ENCODE measurements around the gene ADAMTS8. TPM values are rescaled to one million over a fixed set of nuclear protein-coding genes. Genes with fewer than 3 reads are reported as not detected.

Gene ADAMTS8
- total and polyA plus RNA-seq, 11 donors: 0.12 to 2.8 (median 0.87) TPM

DNA sequence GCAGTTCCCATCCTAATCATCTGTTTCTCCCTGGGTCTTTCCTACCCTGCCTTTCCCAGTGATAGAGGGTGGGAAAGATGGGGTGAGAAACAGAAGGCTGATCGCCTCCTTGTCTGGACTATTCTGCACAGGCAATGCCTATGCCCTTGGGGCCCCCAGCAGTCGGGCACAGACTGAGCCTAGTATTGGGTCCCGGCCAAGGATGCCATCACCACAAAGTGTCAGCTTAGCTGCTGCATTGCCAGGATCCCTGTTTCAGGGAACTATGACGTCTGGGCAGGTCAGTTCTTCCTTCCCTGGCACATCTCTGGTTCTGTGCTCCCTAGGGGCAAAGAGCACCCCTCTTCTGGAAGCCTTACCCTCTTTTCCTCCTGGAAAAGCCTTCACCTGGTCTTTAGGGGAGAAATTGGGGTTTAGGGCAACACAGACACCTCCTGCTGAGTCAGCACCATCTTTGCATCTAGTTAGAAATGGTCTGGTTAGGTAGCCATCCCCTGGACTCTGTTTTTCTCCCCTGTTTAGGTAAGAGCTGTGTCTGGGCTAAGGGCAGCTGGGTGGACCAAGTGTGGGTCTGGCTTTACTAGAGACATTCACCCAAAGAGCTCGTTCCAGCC, 2.1 kb downstream of the ADAMTS8 start:
- Histone ChIP-seq H3K27ac (peak overlapping the region in 1 of 12 donors; percentile 49), H3K9me3 (no peaks in the 10 kb centered on the region), H3K4me1 (peaks cover 0 to 32% (median 14%) of the 10 kb centered on the region in 12 donors), H3K36me3 (no peaks in the 10 kb centered on the region), H3K4me3 (peak overlapping the region in 1 of 12 donors; percentile 59), H3K27me3 (peaks cover 0 to 52% (median 12%) of the 10 kb centered on the region in 9 donors)
- ATAC-seq (peak; percentile 27 to 61 (median 50)), DNase-seq (peak in 3 of 5 donors; percentile 16 to 71 (median 49))
- WGBS, 4 donors: 52 to 80% (median 57%) methylated on average over 4 to 5 of the region's 5 CpGs
- TF ChIP-seq POLR2A (IDR thresholded peaks at IDR 0.05): no peak
- TF ChIP-seq, protein P1, sequence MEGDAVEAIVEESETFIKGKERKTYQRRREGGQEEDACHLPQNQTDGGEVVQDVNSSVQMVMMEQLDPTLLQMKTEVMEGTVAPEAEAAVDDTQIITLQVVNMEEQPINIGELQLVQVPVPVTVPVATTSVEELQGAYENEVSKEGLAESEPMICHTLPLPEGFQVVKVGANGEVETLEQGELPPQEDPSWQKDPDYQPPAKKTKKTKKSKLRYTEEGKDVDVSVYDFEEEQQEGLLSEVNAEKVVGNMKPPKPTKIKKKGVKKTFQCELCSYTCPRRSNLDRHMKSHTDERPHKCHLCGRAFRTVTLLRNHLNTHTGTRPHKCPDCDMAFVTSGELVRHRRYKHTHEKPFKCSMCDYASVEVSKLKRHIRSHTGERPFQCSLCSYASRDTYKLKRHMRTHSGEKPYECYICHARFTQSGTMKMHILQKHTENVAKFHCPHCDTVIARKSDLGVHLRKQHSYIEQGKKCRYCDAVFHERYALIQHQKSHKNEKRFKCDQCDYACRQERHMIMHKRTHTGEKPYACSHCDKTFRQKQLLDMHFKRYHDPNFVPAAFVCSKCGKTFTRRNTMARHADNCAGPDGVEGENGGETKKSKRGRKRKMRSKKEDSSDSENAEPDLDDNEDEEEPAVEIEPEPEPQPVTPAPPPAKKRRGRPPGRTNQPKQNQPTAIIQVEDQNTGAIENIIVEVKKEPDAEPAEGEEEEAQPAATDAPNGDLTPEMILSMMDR (IDR thresholded peaks at IDR 0.05): no peak
- intact Hi-C loops (cut with DNase I): loop anchor here in 5 of 10 donors (2.0 to 5.0 kb wide), 3 partner anchors 34 to 214 kb away; no protein-coding TSS in a partner anchor

DNA sequence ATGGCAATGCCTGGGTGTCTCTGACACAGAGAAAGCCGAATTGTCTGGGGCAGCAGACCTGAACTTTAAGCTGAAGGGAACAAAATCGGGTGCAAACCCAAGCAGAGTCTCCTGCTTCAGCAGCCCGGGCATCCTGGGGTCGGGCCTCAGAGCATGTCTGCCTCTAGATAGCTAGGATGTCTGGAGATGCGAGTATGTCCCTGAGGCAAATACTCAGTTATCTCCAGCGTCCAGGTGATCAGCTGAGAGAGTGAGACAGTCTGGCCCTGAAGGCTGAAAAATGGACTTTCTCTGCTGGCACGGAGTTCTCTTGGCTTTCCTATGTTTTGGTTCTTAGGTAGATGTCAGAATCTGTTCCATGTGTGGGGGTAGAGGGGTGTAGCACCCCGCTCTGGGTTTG, 3.3 kb downstream of the ADAMTS8 start:
- Histone ChIP-seq H3K36me3 (no peaks in the 10 kb centered on the region), H3K27ac (peak overlapping the region in 1 of 12 donors; percentile 11), H3K27me3 (peaks cover 0 to 47% (median 12%) of the 10 kb centered on the region in 9 donors), H3K4me3 (no peak overlapping the region), H3K9me3 (no peaks in the 10 kb centered on the region), H3K4me1 (peaks cover 0 to 36% (median 15%) of the 10 kb centered on the region in 12 donors)
- intact Hi-C loops (cut with DNase I): loop anchor here in 4 of 10 donors (5.0 kb wide), 2 partner anchors 33 to 213 kb away; no protein-coding TSS in a partner anchor
- no peak for TF ChIP-seq POLR2A (IDR thresholded peaks at IDR 0.05)
- TF ChIP-seq, protein P1 (IDR thresholded peaks at IDR 0.05): no peak
- DNase-seq: no peak
- 85 to 91% (median 89%) methylated on average over 8 of the region's 8 CpGs for WGBS, 4 donors
- no peak for ATAC-seq

DNA sequence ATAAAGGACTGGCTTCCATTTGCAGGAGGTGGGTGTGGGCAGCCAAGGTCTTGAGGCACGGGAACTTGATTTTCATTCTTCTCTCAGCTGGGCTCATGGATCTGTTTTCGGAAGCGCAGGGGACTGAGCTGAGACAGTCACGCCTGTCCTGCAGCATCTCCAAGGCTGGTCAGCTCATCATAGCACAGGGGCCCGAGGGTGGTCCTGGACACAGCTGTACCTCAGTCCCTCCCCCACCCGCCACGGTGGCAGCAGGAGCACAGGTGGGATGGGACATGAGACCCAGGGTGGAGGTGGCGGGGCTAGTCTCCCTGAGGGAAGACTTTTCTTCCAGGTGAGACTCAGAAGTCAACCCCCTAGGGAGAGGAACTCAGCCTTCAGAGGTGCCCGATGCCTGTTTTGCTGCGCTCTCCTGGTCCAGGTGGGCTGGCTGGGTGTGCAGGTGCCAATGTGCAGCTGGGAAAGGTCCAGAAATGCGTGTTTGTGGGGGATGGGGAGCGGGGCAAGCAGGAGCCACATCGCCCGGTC, 3.7 kb downstream of the ADAMTS8 start:
- Histone ChIP-seq H3K4me1 (peaks cover 0 to 37% (median 15%) of the 10 kb centered on the region in 12 donors), H3K27me3 (peaks cover 0 to 42% (median 12%) of the 10 kb centered on the region in 9 donors), H3K36me3 (no peaks in the 10 kb centered on the region), H3K4me3 (no peak overlapping the region), H3K9me3 (no peaks in the 10 kb centered on the region), H3K27ac (no peak overlapping the region)
- intact Hi-C loops (cut with DNase I): loop anchor here in 8 of 10 donors (5.0 kb wide), 3 partner anchors 32 to 212 kb away; no protein-coding TSS in a partner anchor
- DNase-seq: peak in 1 of 5 donors; percentile 35
- 91 to 93% (median 93%) methylated on average over 14 of the region's 14 CpGs for WGBS, 4 donors
- TF ChIP-seq, protein P1 (IDR thresholded peaks at IDR 0.05): no peak
- TF ChIP-seq POLR2A (IDR thresholded peaks at IDR 0.05): no peak
- no peak for ATAC-seq

DNA sequence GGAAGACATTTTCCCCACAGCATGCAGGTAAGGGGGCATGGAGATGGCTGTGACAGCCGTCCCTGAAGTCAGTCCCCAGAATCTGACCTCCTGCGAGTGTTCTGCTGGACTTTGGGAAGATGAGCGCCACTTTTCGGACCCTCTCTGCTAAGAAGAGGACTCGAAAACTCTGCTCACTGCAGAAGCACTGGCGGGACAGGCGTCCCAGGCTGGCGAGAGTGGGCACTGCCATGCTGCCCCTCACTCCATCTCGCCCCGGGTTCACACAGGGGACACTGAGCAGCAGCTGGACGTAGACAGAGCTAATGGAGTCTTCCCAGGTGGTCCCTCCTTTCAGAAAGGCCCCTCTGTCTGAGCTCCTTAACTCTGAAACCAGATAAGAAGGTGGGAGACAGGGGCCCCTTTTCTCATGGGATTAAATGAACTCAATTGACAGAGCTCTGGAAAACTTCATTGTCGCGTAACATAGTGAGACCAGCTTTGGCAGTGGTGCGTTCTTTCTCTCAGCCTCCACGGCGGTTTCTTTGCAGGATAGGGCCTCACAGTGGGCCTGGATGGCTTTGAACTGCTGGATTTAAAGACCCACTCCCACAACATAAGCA, 4.8 kb downstream of the ADAMTS8 start:
- DNase-seq: peak in 1 of 5 donors; percentile 24
- Histone ChIP-seq H3K27ac (no peak overlapping the region), H3K4me1 (peaks cover 0 to 32% (median 14%) of the 10 kb centered on the region in 12 donors), H3K36me3 (no peaks in the 10 kb centered on the region), H3K27me3 (peaks cover 0 to 32% (median 12%) of the 10 kb centered on the region in 9 donors), H3K4me3 (no peak overlapping the region), H3K9me3 (no peaks in the 10 kb centered on the region)
- WGBS, 4 donors: 72 to 85% (median 77%) methylated on average over 15 to 16 of the region's 16 CpGs
- TF ChIP-seq, protein P1 (IDR thresholded peaks at IDR 0.05): no peak
- TF ChIP-seq POLR2A (IDR thresholded peaks at IDR 0.05): no peak
- ATAC-seq: no peak
- intact Hi-C loops (cut with DNase I): loop anchor here in 4 of 10 donors (5.0 kb wide), 2 partner anchors 206 to 211 kb away; no protein-coding TSS in a partner anchor

Data from heart left ventricle (tissue), 16 donors.